MCF 10A (cell line): ENCODE data around the gene TBX6. TPM values are rescaled to one million over a fixed set of nuclear protein-coding genes. Genes with fewer than 3 reads are reported as not detected.

Source experiments
- BruUV-seq: library from RNA; stranded (reverse); fragments of 400-500 nt; replicated peaks from 2 replicates; lab custom pipeline; 2021; lab: Mats Ljungman, UMichigan
- CTCF ChIA-PET: fragments of 300-600 bp; sonication (Branson Sonifier 250); formaldehyde crosslinking; extraction: SDS; loops from one replicate; lab custom pipeline; 2021; ENCODE audit warnings: antibody characterized with exemption, inconsistent platforms; lab: Yijun Ruan, JAX
- POLR2A ChIA-PET: fragments of 300-600, 350-650 bp; sonication (Branson Sonifier 250); formaldehyde crosslinking; extraction: SDS; loops from one replicate; lab custom pipeline; 2020; ENCODE audit warnings: antibody characterized with exemption, inconsistent platforms; lab: Yijun Ruan, JAX
- DNase-seq: peaks from one replicate; pipeline ENCODE4 v3.0.0-alpha.2; 2018; ENCODE audit not compliant: unreplicated experiment
- H3K27ac Mint-ChIP-seq: one replicate; pipeline ENCODE4 v1.8.0; 2022; ENCODE audit warnings: mild to moderate bottlenecking, low read depth, mixed read lengths; ENCODE audit not compliant: unreplicated experiment
- H3K27me3 Mint-ChIP-seq: one replicate; pipeline ENCODE4 v1.8.0; 2022; ENCODE audit warnings: mixed read lengths; ENCODE audit not compliant: insufficient read depth, unreplicated experiment
- H3K36me3 Mint-ChIP-seq: one replicate; pipeline ENCODE4 v1.8.0; 2022; ENCODE audit warnings: mild to moderate bottlenecking, moderate library complexity, mixed read lengths; ENCODE audit not compliant: insufficient read depth, unreplicated experiment
- H3K4me1 Mint-ChIP-seq: one replicate; pipeline ENCODE4 v1.8.0; 2022; ENCODE audit warnings: mixed read lengths; ENCODE audit not compliant: insufficient read depth, unreplicated experiment
- H3K4me3 Mint-ChIP-seq: one replicate; pipeline ENCODE4 v1.8.0; 2022; ENCODE audit warnings: mild to moderate bottlenecking, moderate library complexity, mixed read lengths; ENCODE audit not compliant: unreplicated experiment
- H3K9me3 Mint-ChIP-seq: one replicate; pipeline ENCODE4 v1.8.0; 2022; ENCODE audit warnings: mixed read lengths; ENCODE audit not compliant: unreplicated experiment
- CTCF ChIP-seq: fragments of 200-600 bp; IDR thresholded peaks from one replicate; pipeline ENCODE4 v1.8.0; 2022; ENCODE audit warnings: antibody characterized with exemption, mild to moderate bottlenecking; ENCODE audit not compliant: unreplicated experiment
- intact Hi-C: fragments of 100-400 bp; cut with micrococcal nuclease; formaldehyde crosslinking; loops from 2 replicates; pipeline ENCODE4 v1.14.1; 2022
- total RNA-seq: library from RNA; stranded (reverse); gene quantifications from 2 replicates; pipeline ENCODE4 v1.2.3, GENCODE V29; 2022

Gene TBX6
- total RNA-seq, 1 experiment from 2014 or later = 0.16 TPM

GRCh38 chr16:30096862-30097563, 5.3 kb upstream of the TBX6 start:
- Mint-ChIP-seq H3K4me1 (peaks cover 25% of the 10 kb centered on the region), H3K36me3 (peaks cover 12% of the 10 kb centered on the region), H3K9me3 (no peaks in the 10 kb centered on the region), H3K4me3 (peak overlapping the region; percentile 66), H3K27ac (peak overlapping the region; percentile 91), H3K27me3 (no peaks in the 10 kb centered on the region)
- TF ChIP-seq CTCF = no peak
- intact Hi-C loops = loop anchor here (10.0 kb wide), 1 partner anchor 308 kb away; the partner anchor contains the start of gene ZNF771
- no TSS peak for BruUV-seq
- CTCF ChIA-PET = no interaction called here
- POLR2A ChIA-PET = interaction anchor here (1.3 to 1.8 kb wide), 4 partner anchors 20 to 55 kb away, joined by 4 to 12 read pairs (median 6); partner anchors contain the start of gene ALDOA
- no peak for DNase-seq

GRCh38 chr16:30096105-30096861, 4.6 kb upstream of the TBX6 start, which contains the start of gene YPEL3:
YPEL3 (minus strand) TSS chr16:30096213; CDS start chr16:30095482, 731 bp downstream.
- intact Hi-C loops = loop anchor here (10.0 kb wide), 1 partner anchor 309 kb away; the partner anchor contains the start of gene ZNF771
- ChIA-PET POLR2A (interaction anchor here (0.6 to 1.8 kb wide), 9 partner anchors 12 to 54 kb away, joined by 3 to 12 read pairs (median 4); partner anchors contain the start of genes ALDOA and MAPK3), CTCF (interaction anchor here (0.6 to 0.7 kb wide), 2 partner anchors 8 to 76 kb away, joined by 3 read pairs; no protein-coding TSS in a partner anchor)
- peak; percentile 85 for DNase-seq
- no peak for TF ChIP-seq CTCF
- Mint-ChIP-seq H3K27me3 (no peaks in the 10 kb centered on the region), H3K36me3 (peaks cover 12% of the 10 kb centered on the region), H3K27ac (peak within 1 kb of the TSS; percentile 91), H3K4me1 (peaks cover 30% of the 10 kb centered on the region), H3K9me3 (no peaks in the 10 kb centered on the region), H3K4me3 (peak within 1 kb of the TSS; percentile 75)
- TSS peak; percentile 86 for BruUV-seq

- intact Hi-C loops = loop anchor here (10.0 kb wide), 1 partner anchor 309 kb away; the partner anchor contains the start of gene ZNF771
- peaks cover 31% of the 10 kb centered on the region for H3K4me1 Mint-ChIP-seq
- H3K4me3 Mint-ChIP-seq = peak overlapping the region; percentile 75
- ChIA-PET CTCF (interaction anchor here (0.6 to 0.7 kb wide), 2 partner anchors 9 to 75 kb away, joined by 3 read pairs; no protein-coding TSS in a partner anchor), POLR2A (interaction anchor here (1.0 to 1.8 kb wide), 9 partner anchors 11 to 53 kb away, joined by 3 to 12 read pairs (median 5); partner anchors contain the start of genes ALDOA and MAPK3)
- no peak for TF ChIP-seq CTCF
- no peaks in the 10 kb centered on the region for H3K27me3 Mint-ChIP-seq
- peak overlapping the region; percentile 11 for H3K27ac Mint-ChIP-seq
- no TSS peak for BruUV-seq
- H3K36me3 Mint-ChIP-seq = peaks cover 12% of the 10 kb centered on the region
- H3K9me3 Mint-ChIP-seq = no peaks in the 10 kb centered on the region
- DNase-seq = no peak
Measured at GRCh38 chr16:30095166-30096078, 3.7 kb upstream of the TBX6 start.
